ENCODE results near the gene HBB.

The HBB gene

DNA sequence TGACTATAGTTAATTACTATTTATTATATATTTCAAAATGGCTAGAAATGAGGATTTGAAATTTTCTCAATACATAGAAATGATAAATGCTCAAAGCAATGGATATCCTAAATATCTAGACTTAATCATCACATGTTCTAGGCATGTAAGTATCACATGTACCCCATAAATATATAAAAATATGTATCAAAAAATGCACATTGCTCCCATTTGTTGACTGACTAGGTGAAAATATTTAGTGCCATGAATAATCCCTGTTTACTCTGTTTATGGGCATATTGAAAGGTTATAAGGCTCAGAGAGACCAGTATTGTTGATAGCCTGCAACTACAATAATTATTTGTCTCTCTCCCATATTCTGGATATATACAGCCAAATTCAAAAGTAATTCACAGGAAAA is 39.7 kb upstream of the HBB start (continued):
- TF ChIP-seq PRDM10 (tag by site-specific recombination; IDR thresholded peaks at IDR 0.05): no peak
- no peak for TF ChIP-seq ZNF398 (tag by site-specific recombination; IDR thresholded peaks at IDR 0.05)
- no peak for TF ChIP-seq ZNF112 (tag by site-specific recombination; IDR thresholded peaks at IDR 0.05)
- no peak for TF ChIP-seq KLF9 (tag by site-specific recombination; IDR thresholded peaks at IDR 0.05; ENCODE audit: low read depth)
- no peak for TF ChIP-seq ZNF610 (tag by site-specific recombination; IDR thresholded peaks at IDR 0.05; ENCODE audit: borderline replicate concordance)
- TF ChIP-seq ZNF10 (tag by site-specific recombination; IDR thresholded peaks at IDR 0.05): no peak
- TF ChIP-seq SCRT2 (tag by site-specific recombination; IDR thresholded peaks at IDR 0.05): no peak

DNA sequence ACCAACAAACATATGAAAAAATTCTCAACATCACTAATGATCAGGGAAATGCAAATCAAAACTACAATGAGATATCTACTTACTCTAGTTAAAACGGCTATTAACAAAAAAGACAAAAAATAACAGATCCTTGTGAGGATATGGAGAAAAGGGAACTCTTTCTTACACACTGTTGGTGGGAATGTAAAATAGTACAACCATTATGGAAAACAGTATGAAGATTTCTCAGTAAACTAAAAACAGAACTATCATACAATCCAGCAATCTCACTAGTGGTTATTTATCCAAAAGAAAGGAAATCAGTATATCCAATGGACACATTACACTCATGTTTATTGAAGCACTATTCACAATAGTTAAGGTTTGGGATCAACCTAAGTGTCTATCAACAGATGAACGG is 39.0 kb upstream of the HBB start:
- no peaks in the 10 kb centered on the region for H3K9me3 ChIP-seq (ENCODE audit: control insufficient read depth, insufficient read depth, low read depth, low read length)
- POLR2A ChIA-PET: no interaction called here
- H3K36me3 ChIP-seq (ENCODE audit: control insufficient read depth in 2 of 2, insufficient read depth in 1 of 2, low read length in 2 of 2): no peaks in the 10 kb centered on the region

More for the DNA sequence above, 39.0 kb upstream of the HBB start:
- Histone ChIP-seq H3K27ac (ENCODE audit: extremely low read depth, low read depth, low read length) (no peak overlapping the region), H3K4me3 (ENCODE audit: low read depth, low read length) (no peak overlapping the region), H3K4me1 (ENCODE audit: control insufficient read depth, insufficient read depth, low read length) (no peaks in the 10 kb centered on the region)
- TF ChIP-seq ZNF221 (tag by site-specific recombination; IDR thresholded peaks at IDR 0.05; ENCODE audit: borderline replicate concordance) (no peak), ZNF585B (tag by site-specific recombination; IDR thresholded peaks at IDR 0.05) (no peak), ZNF292 (tag by site-specific recombination; IDR thresholded peaks at IDR 0.05; ENCODE audit: borderline replicate concordance, low read depth) (no peak), RBAK (tag by site-specific recombination; IDR thresholded peaks at IDR 0.05) (no peak), ZSCAN23 (tag by site-specific recombination; IDR thresholded peaks at IDR 0.05) (no peak), ZNF169 (tag by site-specific recombination; IDR thresholded peaks at IDR 0.05) (no peak), YY1 (tag by site-specific recombination; IDR thresholded peaks at IDR 0.05) (no peak), REPIN1 (tag by site-specific recombination; IDR thresholded peaks at IDR 0.05; ENCODE audit: low read depth) (no peak), ZBTB20 (tag by site-specific recombination; IDR thresholded peaks at IDR 0.05) (no peak), ZBTB10 (tag by site-specific recombination; IDR thresholded peaks at IDR 0.05) (no peak), ZNF548 (tag by site-specific recombination; IDR thresholded peaks at IDR 0.05) (no peak), ZNF670 (tag by site-specific recombination; IDR thresholded peaks at IDR 0.05; ENCODE audit: low read depth) (no peak), AEBP2 (tag by site-specific recombination; IDR thresholded peaks at IDR 0.05; ENCODE audit: borderline replicate concordance) (no peak)
- TF ChIP-seq, protein P1, sequence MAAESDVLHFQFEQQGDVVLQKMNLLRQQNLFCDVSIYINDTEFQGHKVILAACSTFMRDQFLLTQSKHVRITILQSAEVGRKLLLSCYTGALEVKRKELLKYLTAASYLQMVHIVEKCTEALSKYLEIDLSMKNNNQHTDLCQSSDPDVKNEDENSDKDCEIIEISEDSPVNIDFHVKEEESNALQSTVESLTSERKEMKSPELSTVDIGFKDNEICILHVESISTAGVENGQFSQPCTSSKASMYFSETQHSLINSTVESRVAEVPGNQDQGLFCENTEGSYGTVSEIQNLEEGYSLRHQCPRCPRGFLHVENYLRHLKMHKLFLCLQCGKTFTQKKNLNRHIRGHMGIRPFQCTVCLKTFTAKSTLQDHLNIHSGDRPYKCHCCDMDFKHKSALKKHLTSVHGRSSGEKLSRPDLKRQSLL (tag by site-specific recombination; IDR thresholded peaks at IDR 0.05): no peak
- TF ChIP-seq, protein P2, sequence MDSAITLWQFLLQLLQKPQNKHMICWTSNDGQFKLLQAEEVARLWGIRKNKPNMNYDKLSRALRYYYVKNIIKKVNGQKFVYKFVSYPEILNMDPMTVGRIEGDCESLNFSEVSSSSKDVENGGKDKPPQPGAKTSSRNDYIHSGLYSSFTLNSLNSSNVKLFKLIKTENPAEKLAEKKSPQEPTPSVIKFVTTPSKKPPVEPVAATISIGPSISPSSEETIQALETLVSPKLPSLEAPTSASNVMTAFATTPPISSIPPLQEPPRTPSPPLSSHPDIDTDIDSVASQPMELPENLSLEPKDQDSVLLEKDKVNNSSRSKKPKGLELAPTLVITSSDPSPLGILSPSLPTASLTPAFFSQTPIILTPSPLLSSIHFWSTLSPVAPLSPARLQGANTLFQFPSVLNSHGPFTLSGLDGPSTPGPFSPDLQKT (IDR thresholded peaks at IDR 0.05; ENCODE audit: borderline replicate concordance, low read depth, low read length): no peak
- TF ChIP-seq, protein P3, sequence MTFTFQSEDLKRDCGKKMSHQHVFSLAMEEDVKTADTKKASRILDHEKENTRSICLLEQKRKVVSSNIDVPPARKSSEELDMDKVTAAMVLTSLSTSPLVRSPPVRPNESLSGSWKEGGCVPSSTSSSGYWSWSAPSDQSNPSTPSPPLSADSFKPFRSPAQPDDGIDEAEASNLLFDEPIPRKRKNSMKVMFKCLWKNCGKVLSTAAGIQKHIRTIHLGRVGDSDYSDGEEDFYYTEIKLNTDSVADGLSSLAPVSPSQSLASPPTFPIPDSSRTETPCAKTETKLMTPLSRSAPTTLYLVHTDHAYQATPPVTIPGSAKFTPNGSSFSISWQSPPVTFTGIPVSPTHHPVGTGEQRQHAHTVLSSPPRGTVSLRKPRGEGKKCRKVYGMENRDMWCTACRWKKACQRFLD (tag by site-specific recombination; IDR thresholded peaks at IDR 0.05): no peak
- CTCF ChIA-PET: no interaction called here
